Measurements from ENCODE around the gene CLDN20.

DNA sequence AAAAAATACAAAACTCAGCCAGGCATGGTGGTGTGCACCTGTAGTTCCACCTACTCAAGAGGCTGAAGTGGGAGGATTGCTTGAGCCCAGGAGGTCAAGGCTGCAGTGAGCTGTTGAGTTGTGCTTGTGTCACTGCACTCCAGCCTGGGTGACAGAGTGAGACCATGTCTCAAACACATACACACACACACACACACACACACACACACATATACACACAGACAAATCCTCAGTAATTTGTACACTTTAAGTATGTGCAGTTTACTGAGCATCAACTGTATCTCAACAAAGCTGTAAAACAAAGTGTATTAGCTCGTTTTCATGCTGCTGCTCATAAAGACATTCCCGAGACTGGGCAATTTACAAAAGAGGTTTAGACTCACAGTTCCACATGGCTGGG lies 43.1 kb downstream of the CLDN20 start:
- TF ChIP-seq FOXM1 (IDR thresholded peaks at IDR 0.05; ENCODE audit: borderline replicate concordance): no peak
- no peak for TF ChIP-seq NFRKB (IDR thresholded peaks at IDR 0.05)
- TF ChIP-seq SP1 (IDR thresholded peaks at IDR 0.05): no peak
- TF ChIP-seq TARDBP (IDR thresholded peaks at IDR 0.05): no peak

Data from HEK293T (cell line).